GM12892 (cell line): ENCODE measurements around the gene SUSD3.

Source experiments
- POLR2A ChIP-seq: IDR thresholded peaks from 2 replicates; pipeline ENCODE4 v1.6.1; 2011; ENCODE audit warnings: low read depth, low read length, control low read depth
- POLR2AphosphoS5 ChIP-seq: IDR thresholded peaks from 2 replicates; pipeline ENCODE4 v1.6.1; 2011; ENCODE audit warnings: low read depth, low read length, control low read depth

DNA sequence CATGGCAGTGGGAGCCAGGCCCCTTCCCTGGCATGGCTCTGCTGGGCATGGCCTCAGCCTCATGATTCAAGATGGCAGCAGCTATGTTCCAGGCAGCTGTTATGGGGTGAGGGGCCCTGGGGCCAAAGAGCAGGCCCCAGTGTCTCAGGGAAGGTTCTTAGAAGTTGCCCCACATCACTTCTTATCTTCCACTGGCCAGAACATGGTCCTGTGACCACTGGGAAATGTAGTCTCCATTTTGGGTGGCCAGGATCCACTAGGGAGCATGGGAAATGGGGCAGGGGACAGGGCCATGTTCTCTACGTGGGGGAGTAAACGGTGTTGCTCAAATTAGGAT lies 18.3 kb downstream of the SUSD3 start:
- TF ChIP-seq POLR2AphosphoS5 = no peak
- TF ChIP-seq POLR2A = no peak
